ENCODE measurements around the gene MORN1.
A peak's percentile ranks its signal among the peaks of the same experiment; 100 is the strongest.

Gene MORN1

GRCh38 chr1:2302292-2302925 is 88.9 kb downstream of the MORN1 start:
- DNase-seq = no peak

- DNase-seq = no peak
These were observed 89.6 kb downstream of the MORN1 start for GRCh38 chr1:2301607-2302291.

- peak; percentile 91 for DNase-seq
These were observed 90.3 kb downstream of the MORN1 start for GRCh38 chr1:2300851-2301606.

- DNase-seq = peak; percentile 87
These were observed 91.2 kb downstream of the MORN1 start for GRCh38 chr1:2300004-2300771.

- no peak for DNase-seq
These were observed 92.2 kb downstream of the MORN1 start for GRCh38 chr1:2299131-2299627.

- DNase-seq = no peak
These were observed 92.7 kb downstream of the MORN1 start for GRCh38 chr1:2298685-2299084.

- no peak for DNase-seq
These were observed 93.9 kb downstream of the MORN1 start for GRCh38 chr1:2297246-2298011.

- DNase-seq = no peak
These were observed 94.7 kb downstream of the MORN1 start for GRCh38 chr1:2296614-2297013.

GRCh38 chr1:2296211-2296610 is 95.1 kb downstream of the MORN1 start:
- DNase-seq = peak; percentile 57

GRCh38 chr1:2295526-2295925 is 95.8 kb downstream of the MORN1 start:
- DNase-seq = no peak

- no peak for DNase-seq
These were observed 96.7 kb downstream of the MORN1 start for GRCh38 chr1:2294725-2295078.

GRCh38 chr1:2294033-2294724 is 97.2 kb downstream of the MORN1 start:
- no peak for DNase-seq

- DNase-seq = no peak
These were observed 98.5 kb downstream of the MORN1 start for GRCh38 chr1:2292725-2293450.

GRCh38 chr1:2291577-2291976 is 99.8 kb downstream of the MORN1 start:
- no peak for DNase-seq

GRCh38 chr1:2290595-2291510 is 100.5 kb downstream of the MORN1 start:
- DNase-seq = peak; percentile 88

- DNase-seq = peak; percentile 29
These were observed 101.2 kb downstream of the MORN1 start for GRCh38 chr1:2290171-2290578.

- DNase-seq = no peak
These were observed 101.7 kb downstream of the MORN1 start for GRCh38 chr1:2289607-2290006.

- no peak for DNase-seq
These were observed 102.4 kb downstream of the MORN1 start for GRCh38 chr1:2288816-2289536.

GRCh38 chr1:2288311-2288710 is 103.0 kb downstream of the MORN1 start:
- no peak for DNase-seq

Measured in stimulated activated CD4-positive, alpha-beta T cell treated with anti-CD3 and anti-CD28 coated beads, Interleukin-1b, Interleukin-23, amount 100 ng/mL, for 48 hours (primary cell).